Muscle layer of colon (tissue), 2 donors: ENCODE measurements around the gene CEBPA.

Source experiments
- H3K27ac ChIP-seq: one replicate; pipeline ENCODE4 v1.7.0; 2013; ENCODE audit warnings: low read depth, mild to moderate bottlenecking, low read length, moderate library complexity
- H3K27me3 ChIP-seq, 2 donors: one replicate each; pipeline ENCODE4 v1.7.0; 2013; ENCODE audit warnings: low read length in 2 of 2, mild to moderate bottlenecking in 2 of 2; ENCODE audit not compliant: insufficient read depth in 2 of 2, control insufficient read depth in 1 of 2
- H3K36me3 ChIP-seq: one replicate; pipeline ENCODE4 v1.7.0; 2013; ENCODE audit warnings: mild to moderate bottlenecking, low read length; ENCODE audit not compliant: insufficient read depth
- H3K4me1 ChIP-seq: one replicate; pipeline ENCODE4 v1.7.0; 2013; ENCODE audit warnings: mild to moderate bottlenecking, low read length; ENCODE audit not compliant: insufficient read depth
- H3K4me3 ChIP-seq, 2 donors: one replicate each; pipeline ENCODE4 v1.7.0; 2013; ENCODE audit warnings: low read length in 2 of 2, low read depth in 1 of 2, mild to moderate bottlenecking in 1 of 2, moderate library complexity in 1 of 2
- H3K9ac ChIP-seq: one replicate; pipeline ENCODE4 v1.7.0; 2013; ENCODE audit warnings: low read length
- H3K9me3 ChIP-seq: one replicate; pipeline ENCODE4 v1.7.0; 2013; ENCODE audit warnings: mild to moderate bottlenecking, low read length
- donor health status: abdominal sarcoma.
- donor health status: Adenocarcinoma of cecum.

The CEBPA gene

DNA sequence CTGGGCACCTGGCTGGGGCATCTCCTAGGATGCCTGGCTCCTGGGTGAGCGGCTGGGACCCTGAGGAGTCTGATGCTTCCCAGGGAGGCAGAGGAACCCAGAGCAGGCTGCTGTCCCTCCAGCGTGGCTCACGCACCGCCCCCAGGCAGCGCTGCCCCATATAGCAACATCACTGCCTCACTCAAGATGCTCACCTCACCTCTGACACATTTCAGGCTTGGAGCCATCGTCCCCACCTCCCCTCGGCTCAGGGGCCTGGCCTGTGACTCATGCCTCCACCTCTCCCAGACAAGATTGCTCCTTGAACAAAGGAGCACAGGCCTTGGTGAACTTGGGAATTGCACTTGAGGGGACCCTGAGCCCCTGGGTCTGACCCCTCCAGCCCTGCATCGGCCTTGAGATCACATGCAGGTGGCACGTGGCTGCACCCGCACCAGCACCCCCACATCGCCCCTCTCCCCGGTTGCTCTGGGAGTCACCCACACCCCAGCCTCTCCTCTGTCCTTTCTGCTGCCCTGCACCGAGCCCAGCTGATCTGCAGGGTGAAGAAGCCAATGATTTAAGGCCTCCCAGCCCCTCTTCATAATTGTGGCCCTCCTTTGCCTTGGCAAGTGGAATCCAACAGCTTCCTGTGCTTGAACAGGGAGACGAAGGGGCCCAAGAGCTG lies 11.2 kb downstream of the CEBPA start:
- peaks cover 19% of the 10 kb centered on the region for H3K4me1 ChIP-seq
- H3K27me3 ChIP-seq: no peaks in the 10 kb centered on the region
- H3K9me3 ChIP-seq: no peaks in the 10 kb centered on the region
- H3K27ac ChIP-seq: no peak overlapping the region
- H3K36me3 ChIP-seq: no peaks in the 10 kb centered on the region
- no peak overlapping the region for H3K4me3 ChIP-seq
- no peak overlapping the region for H3K9ac ChIP-seq

DNA sequence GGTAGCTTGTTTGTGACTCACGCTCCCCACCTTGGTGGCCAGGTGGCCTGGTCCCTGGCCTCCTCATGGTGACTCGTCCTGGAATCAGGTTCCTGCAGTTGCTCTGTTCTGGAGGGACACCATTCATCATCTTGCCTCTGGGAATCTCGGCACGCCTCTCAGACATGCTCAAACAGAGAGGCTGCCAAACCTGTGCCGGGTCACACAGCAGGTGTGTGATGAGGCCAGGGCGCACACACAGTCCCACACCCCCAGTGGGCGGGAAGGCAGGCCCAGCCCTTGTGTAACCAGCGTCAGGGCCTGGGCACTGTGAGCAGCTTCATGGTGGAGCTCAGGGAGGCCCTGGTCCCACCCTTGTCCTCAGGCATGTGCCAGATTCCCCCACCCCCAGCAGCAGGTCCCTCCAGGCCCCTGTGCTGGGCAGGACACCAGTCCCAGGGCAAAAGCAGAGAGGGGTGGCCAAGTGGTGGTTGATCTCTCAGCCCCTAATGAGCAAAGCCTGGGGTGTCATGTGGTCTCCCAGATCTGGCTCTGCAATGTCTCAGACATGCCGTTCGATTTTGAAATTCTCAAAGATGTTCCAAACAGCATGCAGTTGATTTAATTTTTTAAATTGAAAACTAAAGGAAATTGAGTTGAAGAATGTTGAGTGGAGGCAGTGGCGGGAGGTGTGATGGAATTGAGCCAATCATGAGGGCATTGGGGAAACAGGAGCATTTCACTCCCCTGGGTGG lies 12.1 kb downstream of the CEBPA start:
- H3K36me3 ChIP-seq: no peaks in the 10 kb centered on the region
- no peak overlapping the region for H3K27ac ChIP-seq
- no peaks in the 10 kb centered on the region for H3K9me3 ChIP-seq
- no peak overlapping the region for H3K4me3 ChIP-seq
- peaks cover 19% of the 10 kb centered on the region for H3K4me1 ChIP-seq
- no peak overlapping the region for H3K9ac ChIP-seq
- H3K27me3 ChIP-seq: no peaks in the 10 kb centered on the region

- no peak overlapping the region for H3K4me3 ChIP-seq
- H3K27me3 ChIP-seq: no peaks in the 10 kb centered on the region
Observed at GRCh38 chr19:33289261-33289660, 13.1 kb downstream of the CEBPA start.

DNA sequence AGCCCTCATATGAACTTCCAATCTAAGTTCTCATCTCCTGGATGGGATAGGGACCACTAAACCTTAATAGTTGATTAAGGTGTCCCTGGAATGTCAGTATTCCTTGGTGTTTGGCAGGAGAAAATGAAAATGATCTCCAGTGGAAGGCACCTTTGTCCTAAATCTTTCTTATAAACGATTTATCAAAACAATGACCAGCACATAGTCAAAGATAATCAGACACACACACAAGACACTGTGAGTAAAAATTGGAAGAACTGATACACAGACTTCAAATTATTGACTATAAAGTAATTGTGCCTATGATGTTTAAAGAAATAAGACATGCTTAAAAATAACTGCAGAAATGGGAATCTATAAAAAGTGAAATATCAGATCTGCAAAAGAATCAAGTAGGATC lies 13.7 kb downstream of the CEBPA start:
- H3K27ac ChIP-seq: no peak overlapping the region
- no peaks in the 10 kb centered on the region for H3K36me3 ChIP-seq
- H3K4me3 ChIP-seq: no peak overlapping the region
- no peak overlapping the region for H3K9ac ChIP-seq
- no peaks in the 10 kb centered on the region for H3K9me3 ChIP-seq
- no peaks in the 10 kb centered on the region for H3K27me3 ChIP-seq
- H3K4me1 ChIP-seq: peaks cover 15% of the 10 kb centered on the region

More at GRCh38 chr19:33289261-33289660, 13.1 kb downstream of the CEBPA start:
- no peaks in the 10 kb centered on the region for H3K9me3 ChIP-seq
- no peaks in the 10 kb centered on the region for H3K36me3 ChIP-seq
- H3K27ac ChIP-seq: no peak overlapping the region
- H3K4me1 ChIP-seq: peaks cover 19% of the 10 kb centered on the region
- H3K9ac ChIP-seq: no peak overlapping the region

DNA sequence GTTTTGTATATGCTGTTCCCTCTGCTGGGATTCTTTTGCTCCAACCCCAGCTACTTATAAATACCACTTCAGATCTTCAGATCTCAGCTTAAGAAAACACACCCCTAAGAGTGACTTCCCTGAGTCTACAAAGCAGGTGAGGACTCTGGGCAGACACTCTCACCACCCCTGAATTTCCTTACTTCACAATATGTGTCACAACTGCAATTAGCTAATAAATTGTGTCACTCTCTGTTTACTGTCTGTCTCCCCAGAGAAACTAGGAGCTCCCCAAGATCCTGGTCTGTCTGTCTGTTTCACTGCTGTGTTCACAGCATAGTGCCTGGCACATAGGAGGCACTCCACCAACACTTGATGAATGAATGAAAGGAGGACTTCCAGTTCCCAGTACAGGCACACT lies 14.4 kb downstream of the CEBPA start:
- Histone ChIP-seq H3K9me3 (no peaks in the 10 kb centered on the region), H3K4me1 (peaks cover 7% of the 10 kb centered on the region), H3K4me3 (no peak overlapping the region), H3K9ac (no peak overlapping the region), H3K27ac (no peak overlapping the region), H3K27me3 (no peaks in the 10 kb centered on the region), H3K36me3 (no peaks in the 10 kb centered on the region)

DNA sequence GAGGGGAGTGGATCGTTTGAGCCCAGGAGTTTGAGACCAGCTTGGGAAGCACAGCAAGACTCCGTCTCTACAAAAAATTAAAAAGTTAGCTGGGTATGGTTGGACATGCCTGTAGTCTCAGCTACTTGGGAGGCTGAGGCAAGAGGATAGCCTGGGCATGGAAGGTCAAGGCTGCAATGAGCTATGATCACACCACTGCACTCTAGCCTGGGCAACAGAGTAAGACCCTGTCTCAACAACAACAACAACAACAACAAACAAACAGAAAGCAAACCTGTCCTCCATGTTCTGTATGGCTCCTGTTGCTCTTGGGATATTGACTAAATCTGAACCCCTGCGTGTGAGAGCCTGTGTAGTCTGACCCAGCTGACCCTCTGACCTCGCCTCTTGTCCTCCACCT lies 14.9 kb downstream of the CEBPA start:
- no peaks in the 10 kb centered on the region for H3K27me3 ChIP-seq

DNA sequence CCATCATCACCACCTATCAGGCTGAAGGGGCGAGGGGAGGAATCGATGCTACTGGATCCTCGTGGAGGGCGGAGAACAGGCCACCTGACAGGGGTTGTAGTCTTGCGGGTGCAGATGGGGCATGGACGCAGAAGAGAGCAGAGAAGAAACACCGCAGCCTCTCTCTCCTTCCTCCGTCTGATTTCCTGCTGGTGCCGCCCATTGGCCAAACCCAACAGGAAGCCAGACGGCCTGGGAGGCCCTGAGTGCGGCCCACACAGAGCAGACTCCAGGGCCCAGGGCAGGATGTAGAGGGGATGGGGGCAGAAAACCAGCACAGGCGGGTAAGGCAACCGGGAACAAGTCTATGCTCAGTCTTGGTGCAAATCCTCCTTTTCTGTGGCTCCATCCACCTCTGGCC lies 15.4 kb downstream of the CEBPA start:
- Histone ChIP-seq H3K4me1 (no peaks in the 10 kb centered on the region), H3K9ac (no peak overlapping the region), H3K27ac (no peak overlapping the region), H3K9me3 (no peaks in the 10 kb centered on the region), H3K4me3 (no peak overlapping the region), H3K36me3 (no peaks in the 10 kb centered on the region), H3K27me3 (no peaks in the 10 kb centered on the region)

More for the DNA sequence above, 14.9 kb downstream of the CEBPA start:
- H3K4me3 ChIP-seq: no peak overlapping the region
- H3K4me1 ChIP-seq: peaks cover 3% of the 10 kb centered on the region
- H3K9ac ChIP-seq: no peak overlapping the region
- H3K36me3 ChIP-seq: no peaks in the 10 kb centered on the region
- no peaks in the 10 kb centered on the region for H3K9me3 ChIP-seq
- H3K27ac ChIP-seq: no peak overlapping the region

DNA sequence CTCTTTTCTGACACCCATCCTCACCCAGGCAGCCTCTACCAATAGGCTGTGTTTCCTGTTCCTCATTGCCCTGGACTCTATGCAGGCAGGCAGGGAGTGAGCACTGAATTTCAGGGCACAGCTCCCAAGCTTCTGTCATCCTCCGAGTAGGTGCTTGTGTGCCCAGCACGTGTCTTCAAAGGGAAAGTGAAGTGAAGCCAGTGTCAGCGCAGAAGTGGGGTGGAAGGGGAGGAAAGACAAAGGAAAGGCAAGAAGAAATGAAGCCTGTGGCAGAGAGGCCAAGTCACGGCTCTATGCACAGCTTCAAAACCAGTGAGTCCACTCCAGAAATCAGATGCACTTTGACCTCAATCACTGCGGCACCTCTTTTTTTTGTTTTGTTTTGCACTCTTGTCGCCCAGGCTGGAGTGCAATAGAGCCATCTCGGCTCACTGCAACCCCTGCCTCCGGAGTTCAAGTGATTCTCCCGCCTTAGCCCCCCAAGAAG lies 16.9 kb downstream of the CEBPA start:
- no peak overlapping the region for H3K4me3 ChIP-seq
- H3K36me3 ChIP-seq: no peaks in the 10 kb centered on the region
- no peaks in the 10 kb centered on the region for H3K9me3 ChIP-seq
- no peaks in the 10 kb centered on the region for H3K27me3 ChIP-seq
- no peak overlapping the region for H3K27ac ChIP-seq
- no peaks in the 10 kb centered on the region for H3K4me1 ChIP-seq
- H3K9ac ChIP-seq: no peak overlapping the region

DNA sequence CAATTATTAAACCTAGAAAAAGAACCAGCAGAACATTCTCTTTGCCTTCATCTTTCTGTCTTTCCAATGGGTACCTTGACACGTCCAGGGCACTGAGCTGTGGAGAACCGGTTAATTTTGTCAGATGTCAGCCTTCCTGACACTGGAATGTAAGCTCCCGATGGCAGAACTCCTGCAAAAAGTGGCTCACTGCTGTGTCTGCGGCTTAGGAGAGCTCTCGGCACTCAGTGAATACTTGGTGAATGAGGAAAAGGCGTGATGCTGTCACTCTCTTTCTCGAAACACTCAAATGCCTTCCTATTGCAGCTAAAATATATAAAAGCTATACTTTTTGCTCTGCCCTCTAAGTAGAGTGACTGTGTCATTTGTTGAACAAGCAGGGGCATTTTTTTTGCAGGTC lies 17.6 kb downstream of the CEBPA start:
- Histone ChIP-seq H3K9ac (no peak overlapping the region), H3K9me3 (no peaks in the 10 kb centered on the region), H3K27me3 (no peaks in the 10 kb centered on the region), H3K4me1 (no peaks in the 10 kb centered on the region), H3K36me3 (no peaks in the 10 kb centered on the region), H3K4me3 (no peak overlapping the region), H3K27ac (no peak overlapping the region)

GRCh38 chr19:33284146-33284643 lies 18.1 kb downstream of the CEBPA start:
- H3K9me3 ChIP-seq: no peaks in the 10 kb centered on the region
- H3K4me1 ChIP-seq: no peaks in the 10 kb centered on the region
- H3K36me3 ChIP-seq: no peaks in the 10 kb centered on the region
- H3K27ac ChIP-seq: no peak overlapping the region
- H3K4me3 ChIP-seq: no peak overlapping the region
- H3K9ac ChIP-seq: no peak overlapping the region
- no peaks in the 10 kb centered on the region for H3K27me3 ChIP-seq

- Histone ChIP-seq H3K4me1 (no peaks in the 10 kb centered on the region), H3K9ac (no peak overlapping the region), H3K27ac (no peak overlapping the region), H3K9me3 (no peaks in the 10 kb centered on the region), H3K36me3 (no peaks in the 10 kb centered on the region), H3K4me3 (no peak overlapping the region), H3K27me3 (no peaks in the 10 kb centered on the region)
Observed at GRCh38 chr19:33283589-33283988, 18.7 kb downstream of the CEBPA start.
